ENCODE results near the gene SLC35D1.
"Not testable (repeated sequence)": the region's sequence is repeated elsewhere in the genome, so short reads cannot be mapped to it uniquely, and the experiment has no call there.

The SLC35D1 gene

GRCh38 chr1:67053785-67054772, at the start of gene SLC35D1:
SLC35D1 (minus strand) TSS chr1:67054148; CDS start chr1:67054013, 135 bp downstream.
- DNase-seq, result peak; percentile 82

- peak; percentile 24 for DNase-seq
Observed at GRCh38 chr1:67103548-67103947, 49.6 kb upstream of the SLC35D1 start.

- DNase-seq, result no peak
Observed at GRCh38 chr1:67100833-67101232, 46.9 kb upstream of the SLC35D1 start.

- no peak for DNase-seq
Observed at GRCh38 chr1:67097305-67097704, 43.4 kb upstream of the SLC35D1 start.

- no peak for DNase-seq
Observed at GRCh38 chr1:67094191-67094590, 40.2 kb upstream of the SLC35D1 start.

- DNase-seq, result no peak
Observed at GRCh38 chr1:67089685-67090208, 35.8 kb upstream of the SLC35D1 start.

- no peak for DNase-seq
Observed at GRCh38 chr1:67088440-67088839, 34.5 kb upstream of the SLC35D1 start.

GRCh38 chr1:67085326-67085725, 31.4 kb upstream of the SLC35D1 start:
- no peak for DNase-seq

GRCh38 chr1:67084765-67085318, 30.9 kb upstream of the SLC35D1 start:
- no peak for DNase-seq

GRCh38 chr1:67078291-67078690, 24.3 kb upstream of the SLC35D1 start:
- no peak for DNase-seq

- DNase-seq, result no peak
Observed at GRCh38 chr1:67077593-67077992, 23.6 kb upstream of the SLC35D1 start.

- DNase-seq, result no peak
Observed at GRCh38 chr1:67072749-67073148, 18.8 kb upstream of the SLC35D1 start.

GRCh38 chr1:67067655-67068054, 13.7 kb upstream of the SLC35D1 start:
- DNase-seq, result not testable (repeated sequence)

GRCh38 chr1:67062412-67062811, 8.5 kb upstream of the SLC35D1 start:
- no peak for DNase-seq

GRCh38 chr1:67061266-67061665, 7.3 kb upstream of the SLC35D1 start:
- no peak for DNase-seq

- DNase-seq, result no peak
Observed at GRCh38 chr1:67060811-67061218, 6.9 kb upstream of the SLC35D1 start.

GRCh38 chr1:67059346-67059745, 5.4 kb upstream of the SLC35D1 start:
- no peak for DNase-seq

- no peak for DNase-seq
Observed at GRCh38 chr1:67058761-67059160, 4.8 kb upstream of the SLC35D1 start.

GRCh38 chr1:67058242-67058641, 4.3 kb upstream of the SLC35D1 start:
- no peak for DNase-seq

GRCh38 chr1:67053535-67053784, 488 bp downstream of the SLC35D1 start:
- no peak for DNase-seq

- peak; percentile 54 for DNase-seq
Observed at GRCh38 chr1:67052741-67053534, 1.0 kb downstream of the SLC35D1 start.

- no peak for DNase-seq
Observed at GRCh38 chr1:67051196-67051595, 2.8 kb downstream of the SLC35D1 start.

GRCh38 chr1:67044631-67045270, 9.2 kb downstream of the SLC35D1 start:
- DNase-seq, result no peak

Measured in NCI-H526 treated with DMSO at 0.1 percent for 48 hours (cell line).